OCI-LY1 (cell line): ENCODE results near the gene L1CAM.

Experiments used
- EZH2 ChIP-seq: fragments of 200-600 bp; sonication (generic), shearing (Covaris generic); IDR thresholded peaks from 2 replicates; pipeline ENCODE4 v1.8.0; 2017; ENCODE audit warnings: borderline replicate concordance, mixed run types, mild to moderate bottlenecking, antibody characterized with exemption, low read length, moderate library complexity, mixed read lengths
- TF ChIP-seq, protein P1 (sequence below): fragments of 200-600 bp; sonication (generic), shearing (Covaris generic); IDR thresholded peaks from 2 replicates; pipeline ENCODE4 v1.5.1; 2017; ENCODE audit warnings: mild to moderate bottlenecking, antibody characterized with exemption, low read length, moderate library complexity, mixed read lengths

DNA sequence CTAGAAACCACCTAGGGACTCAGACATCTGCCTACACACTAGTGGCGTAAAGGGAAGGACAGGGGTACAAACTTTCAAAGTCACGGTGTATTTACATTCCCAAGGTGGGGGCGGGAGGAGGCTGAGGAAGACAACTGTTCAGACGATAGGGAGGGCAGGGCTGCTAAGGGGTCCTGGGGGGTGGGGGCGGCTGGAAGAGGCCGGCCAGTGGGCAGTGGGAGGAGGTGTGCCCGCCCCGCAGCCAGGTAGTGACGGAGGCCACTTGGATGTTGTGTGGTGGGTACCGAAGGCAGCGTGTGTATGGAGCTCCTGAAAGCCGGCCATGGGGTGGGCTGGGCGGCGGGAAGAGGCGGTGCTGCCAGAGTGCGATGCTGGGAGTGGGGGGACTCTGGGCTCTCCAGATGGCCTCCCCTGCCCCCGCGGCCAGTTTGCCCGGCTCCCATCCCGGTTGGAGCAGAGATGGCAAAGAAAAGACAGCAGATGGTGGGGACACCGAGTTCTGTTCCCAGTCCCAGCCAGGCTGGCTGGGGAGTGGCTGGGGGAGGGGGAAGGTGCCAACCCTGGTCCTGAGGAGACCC, 24.2 kb downstream of the L1CAM start:
- TF ChIP-seq, protein P1, sequence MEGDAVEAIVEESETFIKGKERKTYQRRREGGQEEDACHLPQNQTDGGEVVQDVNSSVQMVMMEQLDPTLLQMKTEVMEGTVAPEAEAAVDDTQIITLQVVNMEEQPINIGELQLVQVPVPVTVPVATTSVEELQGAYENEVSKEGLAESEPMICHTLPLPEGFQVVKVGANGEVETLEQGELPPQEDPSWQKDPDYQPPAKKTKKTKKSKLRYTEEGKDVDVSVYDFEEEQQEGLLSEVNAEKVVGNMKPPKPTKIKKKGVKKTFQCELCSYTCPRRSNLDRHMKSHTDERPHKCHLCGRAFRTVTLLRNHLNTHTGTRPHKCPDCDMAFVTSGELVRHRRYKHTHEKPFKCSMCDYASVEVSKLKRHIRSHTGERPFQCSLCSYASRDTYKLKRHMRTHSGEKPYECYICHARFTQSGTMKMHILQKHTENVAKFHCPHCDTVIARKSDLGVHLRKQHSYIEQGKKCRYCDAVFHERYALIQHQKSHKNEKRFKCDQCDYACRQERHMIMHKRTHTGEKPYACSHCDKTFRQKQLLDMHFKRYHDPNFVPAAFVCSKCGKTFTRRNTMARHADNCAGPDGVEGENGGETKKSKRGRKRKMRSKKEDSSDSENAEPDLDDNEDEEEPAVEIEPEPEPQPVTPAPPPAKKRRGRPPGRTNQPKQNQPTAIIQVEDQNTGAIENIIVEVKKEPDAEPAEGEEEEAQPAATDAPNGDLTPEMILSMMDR: no peak
- no peak for TF ChIP-seq EZH2
